Stimulated activated CD8-positive, alpha-beta memory T cell treated with anti-CD3 and anti-CD28 coated beads, Interleukin-15, amount 100 ng/mL, for 1 hour (primary cell): ENCODE data around the gene CABP2.
"Not testable (repeated sequence)": the region's sequence is repeated elsewhere in the genome, so short reads cannot be mapped to it uniquely, and the experiment has no call there.

Experiments used
- DNase-seq: peaks from one replicate; pipeline ENCODE4 v3.0.0-alpha.2; 2020; ENCODE audit warnings: low read depth

The CABP2 gene

GRCh38 chr11:67494371-67495233 is 28.6 kb downstream of the CABP2 start:
- DNase-seq: no peak

- DNase-seq: no peak
These were observed 29.5 kb downstream of the CABP2 start for GRCh38 chr11:67493548-67494370.

GRCh38 chr11:67492801-67493547 is 30.3 kb downstream of the CABP2 start:
- DNase-seq: no peak

- DNase-seq: no peak
These were observed 31.0 kb downstream of the CABP2 start for GRCh38 chr11:67492069-67492727.

- no peak for DNase-seq
These were observed 31.8 kb downstream of the CABP2 start for GRCh38 chr11:67491276-67492068.

GRCh38 chr11:67490727-67491065 is 32.5 kb downstream of the CABP2 start:
- DNase-seq: no peak

- DNase-seq: no peak
These were observed 33.1 kb downstream of the CABP2 start for GRCh38 chr11:67489885-67490726.

- DNase-seq: no peak
These were observed 33.9 kb downstream of the CABP2 start for GRCh38 chr11:67489203-67489884.

GRCh38 chr11:67486481-67487195 is 36.6 kb downstream of the CABP2 start:
- no peak for DNase-seq

GRCh38 chr11:67485873-67486361 is 37.3 kb downstream of the CABP2 start:
- DNase-seq: not testable (repeated sequence)

GRCh38 chr11:67484847-67485311 is 38.4 kb downstream of the CABP2 start:
- no peak for DNase-seq

- DNase-seq: no peak
These were observed 39.2 kb downstream of the CABP2 start for GRCh38 chr11:67483831-67484665.

- peak; percentile 90 for DNase-seq
These were observed 40.1 kb downstream of the CABP2 start, which contains the start of gene AIP for GRCh38 chr11:67482827-67483798. Gene AIP, plus strand, starts transcription at chr11:67483026. Its CDS starts 133 bp downstream, at chr11:67483159.

GRCh38 chr11:67482275-67482826 is 40.9 kb downstream of the CABP2 start:
- DNase-seq: no peak

GRCh38 chr11:67477344-67478050 is 45.7 kb downstream of the CABP2 start:
- DNase-seq: not testable (repeated sequence)
